NCI-H510A (cell line): ENCODE measurements around the gene ZNF445.
"Not testable (repeated sequence)": the region's sequence is repeated elsewhere in the genome, so short reads cannot be mapped to it uniquely, and the experiment has no call there.

Source experiments
- DNase-seq: peaks from one replicate; lab custom pipeline; 2025; lab: John Stamatoyannopoulos, UW

The ZNF445 gene

GRCh38 chr3:44476181-44476611, 1.3 kb downstream of the ZNF445 start:
- no peak for DNase-seq

GRCh38 chr3:44474886-44475285, 2.6 kb downstream of the ZNF445 start:
- not testable (repeated sequence) for DNase-seq

DNA sequence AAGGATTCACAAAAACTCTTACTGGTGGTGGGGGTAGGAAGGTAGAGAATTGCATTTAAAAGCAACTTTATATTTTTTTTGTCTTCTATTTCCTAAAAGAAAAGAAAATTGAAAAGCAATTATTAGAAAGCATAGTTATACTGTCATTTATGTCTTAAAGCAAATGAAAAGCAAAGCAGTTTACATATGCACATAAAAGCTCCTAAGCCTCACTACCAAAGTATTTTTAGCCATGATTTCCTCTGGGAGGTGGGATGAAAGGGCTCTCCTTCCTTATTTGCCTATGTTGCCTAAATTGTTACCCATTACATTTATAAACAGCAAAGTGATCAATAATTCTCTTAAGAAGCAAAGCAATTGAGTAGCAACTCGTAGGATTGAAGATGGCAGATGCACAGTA, 7.0 kb downstream of the ZNF445 start:
- DNase-seq, result no peak

DNA sequence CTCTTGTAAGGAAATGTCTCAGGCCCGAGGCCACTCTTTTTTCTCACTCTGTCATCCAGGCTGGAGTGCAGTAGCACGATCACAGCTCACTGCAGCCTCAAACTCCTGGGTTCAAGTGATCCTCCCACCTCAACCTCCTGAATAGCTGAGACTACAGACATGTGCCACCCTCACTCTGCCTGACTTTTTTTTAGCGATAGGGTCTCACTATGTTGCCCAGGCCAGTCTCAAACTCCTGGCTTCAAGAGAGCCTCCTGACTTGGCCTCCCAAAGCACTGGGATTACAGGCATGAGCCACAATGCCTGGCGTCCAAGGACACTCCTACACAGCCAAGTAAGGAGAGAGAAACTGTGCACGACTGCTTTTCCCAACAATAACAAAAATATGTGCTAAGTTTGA, 7.6 kb downstream of the ZNF445 start:
- DNase-seq, result no peak

DNA sequence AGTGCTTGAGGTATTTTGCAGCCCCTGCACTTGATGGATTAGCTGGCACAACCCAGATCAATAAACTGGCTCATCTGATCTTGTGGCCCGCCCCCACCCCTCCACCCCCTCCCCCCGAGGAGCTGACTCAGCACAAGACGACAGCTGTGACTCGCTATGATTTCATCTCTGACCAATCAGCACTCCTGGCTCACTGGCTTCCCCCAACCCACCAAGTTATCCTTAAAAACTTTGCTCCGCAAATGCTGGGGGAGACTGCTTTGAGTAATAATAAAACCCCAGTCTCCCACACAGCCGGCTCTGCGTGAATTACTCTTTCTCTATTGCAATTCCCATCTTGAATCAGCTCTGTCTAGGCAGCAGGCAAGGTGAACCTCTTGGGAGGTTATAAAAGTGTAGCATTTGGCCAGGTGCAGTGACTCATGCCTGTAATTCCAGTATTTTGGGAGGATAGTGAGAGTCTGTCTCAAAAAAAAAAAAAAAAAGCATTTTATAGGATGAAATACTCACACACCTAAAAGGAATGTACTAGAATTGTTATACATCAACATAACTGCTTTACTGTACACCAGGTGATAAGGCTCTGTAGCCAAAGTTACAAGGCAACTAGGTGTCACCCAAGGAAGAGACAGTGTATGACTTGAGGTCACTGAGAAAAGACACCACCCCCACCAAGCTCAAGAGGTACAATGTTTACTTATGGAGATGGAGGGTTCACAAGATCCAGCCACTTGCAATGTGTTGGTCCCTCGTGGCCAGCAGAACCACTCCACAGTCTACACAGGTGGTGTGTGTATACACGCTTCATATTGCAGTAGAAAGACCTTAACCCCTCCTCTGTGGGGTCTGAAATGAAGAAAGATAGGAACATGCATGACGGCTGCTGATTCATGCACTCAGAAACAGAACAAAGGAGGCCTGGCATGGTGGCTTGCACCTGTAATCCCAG, 8.6 kb downstream of the ZNF445 start:
- no peak for DNase-seq

DNA sequence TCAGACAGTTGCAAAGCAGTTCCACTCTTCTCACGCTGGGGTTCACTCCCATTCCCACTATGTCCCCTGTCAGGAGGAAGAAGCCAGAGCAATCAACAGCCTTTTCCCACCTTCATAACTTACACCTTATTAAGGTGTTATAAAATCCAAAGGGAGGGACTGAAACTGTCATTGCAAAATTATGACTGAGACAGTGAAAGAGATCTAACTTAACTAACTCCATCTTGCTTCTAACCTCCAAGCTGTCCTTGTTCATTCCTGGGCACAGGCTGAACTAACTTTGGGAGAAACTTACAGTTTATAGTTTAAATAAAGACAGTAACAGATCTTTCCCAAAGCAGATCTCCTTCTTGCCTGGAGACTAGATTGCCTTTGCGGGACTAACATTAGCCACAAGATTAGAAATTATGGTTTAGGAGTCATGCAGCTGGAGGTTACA, 9.4 kb downstream of the ZNF445 start:
- DNase-seq, result not testable (repeated sequence)

GRCh38 chr3:44467241-44467640, 10.2 kb downstream of the ZNF445 start:
- no peak for DNase-seq

GRCh38 chr3:44464920-44465319, 12.6 kb downstream of the ZNF445 start:
- DNase-seq, result not testable (repeated sequence)

- DNase-seq, result no peak
Observed at GRCh38 chr3:44464509-44464908, 13.0 kb downstream of the ZNF445 start.

DNA sequence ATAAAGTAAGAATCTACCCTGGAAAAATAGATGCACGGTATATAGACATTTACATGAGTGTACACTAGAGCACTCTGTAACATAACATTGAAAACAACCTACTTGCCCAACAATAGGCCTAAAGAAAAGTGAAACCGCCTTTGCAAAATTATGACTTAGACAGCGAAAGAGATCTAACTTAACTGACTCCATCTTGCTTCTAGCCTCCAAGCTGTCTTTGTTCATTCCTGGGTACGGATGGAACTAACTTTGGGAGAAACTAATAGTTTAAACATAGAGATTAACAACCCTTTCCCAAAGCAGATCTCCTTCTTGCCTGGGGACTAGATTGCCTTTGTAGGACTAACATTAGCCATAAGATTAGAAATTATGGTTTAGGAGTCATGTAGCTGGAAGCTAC, 17.4 kb downstream of the ZNF445 start:
- not testable (repeated sequence) for DNase-seq

GRCh38 chr3:44455318-44455717, 22.2 kb downstream of the ZNF445 start:
- DNase-seq, result no peak

DNA sequence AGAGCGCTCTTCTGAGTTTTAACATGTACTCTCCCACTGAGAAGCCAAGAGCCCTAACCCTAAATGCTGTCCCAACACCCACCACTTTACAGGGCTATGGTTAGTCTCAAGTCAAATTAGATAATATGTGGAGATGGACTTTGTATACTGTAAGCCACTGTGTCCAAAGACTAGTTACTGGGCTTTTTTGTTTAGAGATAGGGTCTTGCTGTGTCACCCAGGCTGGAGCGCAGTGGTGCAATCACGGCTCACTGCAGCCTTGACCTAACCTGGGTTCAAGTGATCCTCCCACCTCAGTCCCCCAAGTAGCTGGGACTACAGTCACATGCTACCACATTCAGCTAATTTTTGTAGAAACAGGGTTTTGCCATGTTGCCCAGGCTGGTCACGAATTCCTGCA, 23.2 kb downstream of the ZNF445 start:
- DNase-seq, result no peak

DNA sequence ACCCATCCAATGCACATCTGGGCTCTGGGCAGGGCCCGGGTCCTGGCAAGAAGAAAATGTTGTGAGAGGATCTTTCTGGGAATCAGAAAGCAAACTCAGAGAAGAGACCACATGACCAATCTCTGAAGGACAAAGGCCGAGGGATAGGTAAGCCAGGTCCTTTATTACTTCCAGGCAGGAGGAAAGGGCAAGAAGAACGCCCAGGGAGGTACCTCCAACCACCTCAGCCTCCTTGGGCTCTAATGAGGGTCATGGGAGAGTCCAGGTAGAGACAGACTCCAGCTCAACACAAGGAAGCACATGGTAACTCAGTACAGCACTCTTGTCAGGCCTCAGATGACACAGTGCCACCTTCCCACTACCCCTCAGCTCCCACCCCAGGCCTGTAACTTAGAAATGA, 26.0 kb downstream of the ZNF445 start:
- no peak for DNase-seq

DNA sequence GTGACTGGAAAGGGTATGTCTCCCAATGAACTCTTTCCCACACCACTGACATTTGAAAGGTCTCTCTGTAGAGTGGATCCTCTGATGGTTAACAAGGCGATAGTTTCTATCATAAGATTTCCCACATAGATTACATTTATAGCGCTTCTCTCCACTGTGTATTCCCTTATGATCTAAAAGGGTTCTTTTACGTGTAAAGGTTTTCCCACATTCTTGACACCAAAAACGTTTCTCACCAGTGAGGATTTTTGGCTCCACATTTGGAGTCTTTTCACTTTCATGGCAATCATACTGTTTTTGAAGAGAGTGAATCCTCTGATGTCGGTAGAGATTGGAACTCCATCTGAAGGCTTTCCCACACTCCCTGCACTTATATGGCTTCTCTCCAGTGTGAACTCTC, 30.5 kb downstream of the ZNF445 start:
- DNase-seq, result no peak

DNA sequence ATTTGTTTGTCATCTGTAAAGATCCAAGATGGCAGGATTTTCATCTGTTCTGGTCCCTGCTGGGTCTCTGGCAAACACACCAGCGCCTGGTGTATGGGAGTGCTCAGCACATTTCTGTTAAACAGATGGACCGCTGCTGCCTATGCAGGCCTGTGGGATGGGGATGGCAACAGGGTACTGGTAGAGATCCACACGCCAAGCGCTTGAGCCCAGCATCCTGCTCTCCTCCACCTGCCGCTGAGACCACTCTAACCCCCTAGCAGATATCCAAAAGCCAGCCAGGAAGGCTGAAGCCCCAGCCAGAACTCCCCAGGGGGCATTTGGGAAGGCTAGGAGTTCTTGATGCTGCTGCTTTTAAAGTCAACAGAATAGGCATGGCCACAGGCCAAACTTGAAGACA, 31.7 kb downstream of the ZNF445 start:
- no peak for DNase-seq

- DNase-seq, result no peak
Observed at GRCh38 chr3:44444896-44445691, 32.4 kb downstream of the ZNF445 start.

DNA sequence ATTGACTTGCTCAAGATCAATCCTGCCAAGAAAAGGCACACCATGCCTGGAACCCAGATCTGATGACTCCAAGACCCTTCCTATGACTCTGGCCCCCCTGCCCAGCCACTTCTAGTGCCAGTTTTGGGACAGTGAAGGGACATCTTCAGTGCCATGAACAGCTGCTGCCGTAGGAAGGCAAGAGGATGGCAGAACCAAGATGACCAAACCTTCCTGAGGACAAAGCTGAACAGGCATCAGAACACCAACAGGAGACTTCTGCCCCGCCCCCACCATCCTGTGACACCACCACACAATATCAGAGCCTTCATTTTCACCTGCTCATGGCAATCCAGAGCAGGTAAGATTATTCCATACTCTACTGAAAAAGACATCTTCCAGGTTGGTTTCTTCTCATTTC, 33.0 kb downstream of the ZNF445 start:
- DNase-seq, result no peak

GRCh38 chr3:44442596-44443309, 34.7 kb downstream of the ZNF445 start:
- DNase-seq, result no peak

GRCh38 chr3:44439499-44440295, 37.8 kb downstream of the ZNF445 start:
- DNase-seq, result no peak

GRCh38 chr3:44437800-44438199, 39.7 kb downstream of the ZNF445 start:
- no peak for DNase-seq

DNA sequence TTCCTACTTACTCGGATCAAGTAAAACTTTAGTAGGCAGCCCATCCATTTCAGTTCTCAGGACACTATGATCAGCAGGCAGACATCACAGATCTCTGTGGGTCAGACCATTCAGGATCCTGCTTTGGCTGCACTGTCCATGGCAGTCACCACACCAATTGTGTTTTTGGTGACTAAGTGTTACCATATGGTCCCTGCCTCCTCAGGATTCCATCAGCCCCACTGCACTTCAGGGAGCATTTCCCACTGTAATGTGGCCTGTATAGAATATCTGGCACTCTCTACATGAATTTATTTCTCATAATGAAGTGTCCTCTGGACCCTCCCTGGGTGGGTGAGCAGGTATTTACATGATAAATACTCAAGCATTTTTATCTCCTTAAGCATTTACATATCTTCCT, 41.3 kb downstream of the ZNF445 start:
- no peak for DNase-seq
